DND-41 (cell line): Measurements from ENCODE around the gene VEGFD.

Experiments
- CTCF ChIP-seq: IDR thresholded peaks from 2 replicates; pipeline ENCODE4 v1.5.1; 2012; ENCODE audit warnings: borderline replicate concordance, low read length, moderate library complexity, mild to moderate bottlenecking; ENCODE audit not compliant: poor library complexity, severe bottlenecking; ENCODE audit errors: extremely low read depth
- EZH2 ChIP-seq: IDR thresholded peaks from 3 replicates; pipeline ENCODE4 v1.6.1; 2012; ENCODE audit warnings: borderline replicate concordance, low read depth, mild to moderate bottlenecking, moderate library complexity, low read length, inconsistent platforms; ENCODE audit not compliant: severe bottlenecking

GRCh38 chrX:15343075-15343476, 41.1 kb downstream of the VEGFD start:
- no peak for TF ChIP-seq CTCF
- TF ChIP-seq EZH2 = no peak
